Iris pigment epithelial cell (primary cell): Measurements from ENCODE around the gene TMEM60.
A peak's percentile ranks its signal among the peaks of the same experiment; 100 is the strongest.
"Not testable (repeated sequence)": the region's sequence is repeated elsewhere in the genome, so short reads cannot be mapped to it uniquely, and the experiment has no call there.

Experiments
- DNase-seq: peaks from one replicate; pipeline ENCODE4 v3.0.0-alpha.2; 2011; ENCODE audit warnings: low read depth

TMEM60 gene

GRCh38 chr7:77798394-77799077 lies at the start of gene TMEM60, which contains the start of gene PHTF2:
Gene TMEM60, minus strand, starts transcription at chr7:77798434. Its CDS starts 4,061 bp downstream, at chr7:77794373.
Gene PHTF2, plus strand, starts transcription at chr7:77798773.
- peak; percentile 100 for DNase-seq

DNA sequence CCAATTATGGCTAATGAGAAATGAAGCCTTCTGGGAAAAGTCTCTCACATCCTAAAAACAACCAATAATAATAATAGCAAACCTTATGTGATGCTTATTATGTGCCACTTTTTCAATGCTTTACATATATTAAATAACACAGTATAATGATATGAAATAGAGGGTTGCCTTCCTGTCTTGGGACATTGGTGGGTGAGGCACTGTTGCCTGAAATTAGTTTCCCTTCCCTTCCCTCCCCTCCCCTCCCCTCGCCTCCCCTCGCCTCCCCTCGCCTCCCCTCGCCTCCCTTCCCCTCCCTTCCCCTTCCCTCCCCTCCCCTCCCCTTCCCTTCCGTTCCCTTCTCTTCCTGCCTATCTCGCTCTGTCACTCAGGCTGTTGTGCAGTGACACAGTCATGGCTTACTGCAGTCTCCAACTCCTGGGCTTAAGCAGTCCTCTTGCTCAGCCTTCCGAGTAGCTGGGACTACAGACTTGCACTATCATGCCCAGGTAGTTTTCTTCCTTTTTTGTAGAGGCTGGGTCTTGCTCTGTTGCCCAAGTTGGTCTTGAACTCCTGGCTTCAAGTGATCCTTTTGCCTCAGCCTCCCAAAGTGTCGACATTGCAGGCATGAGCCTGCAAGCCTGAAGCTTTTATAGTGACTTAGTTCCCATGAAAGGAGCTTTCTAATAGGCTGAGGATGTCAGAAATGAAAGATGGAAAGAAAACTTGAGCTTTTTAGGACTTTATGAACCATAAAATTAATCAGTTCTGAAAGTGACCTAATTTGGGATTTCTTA lies 48.3 kb upstream of the TMEM60 start:
- no peak for DNase-seq

DNA sequence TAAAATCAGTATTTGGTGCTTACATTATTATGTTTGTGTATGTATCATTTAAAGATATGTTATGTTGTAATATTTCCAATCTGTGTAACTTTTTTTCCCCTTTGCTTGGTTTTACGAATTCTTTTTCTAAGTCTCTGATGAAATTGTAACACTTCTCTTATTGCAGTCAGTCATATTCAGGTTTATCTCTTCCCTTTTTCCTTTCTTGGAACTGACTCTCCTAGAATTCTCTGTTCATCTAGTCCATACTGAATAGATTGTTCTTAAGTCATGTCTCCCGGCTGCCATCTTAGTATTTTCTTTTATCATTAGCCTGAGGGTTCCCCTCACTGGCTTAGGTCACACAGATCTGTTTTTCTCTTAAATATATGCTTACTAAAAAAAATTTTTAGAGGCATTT lies 45.0 kb upstream of the TMEM60 start:
- DNase-seq, result no peak

DNA sequence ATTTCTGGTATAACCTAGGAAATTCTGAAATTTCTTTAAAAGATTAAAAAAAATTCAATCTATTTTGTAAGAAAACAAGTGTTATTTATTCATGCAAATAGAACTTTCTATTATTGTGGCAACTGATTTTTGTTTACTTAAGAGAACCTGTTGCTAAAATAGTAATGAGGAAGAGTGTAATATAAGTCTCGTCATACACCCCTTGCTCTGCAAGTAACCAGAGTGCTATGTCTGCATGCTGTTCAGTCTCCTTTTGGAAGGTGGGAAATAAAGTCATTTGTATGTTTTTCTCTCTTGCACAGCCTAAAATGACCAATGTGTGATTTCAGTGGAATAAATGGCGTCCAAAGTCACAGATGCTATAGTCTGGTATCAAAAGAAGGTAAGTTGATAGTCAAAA lies 41.7 kb upstream of the TMEM60 start:
- no peak for DNase-seq

GRCh38 chr7:77838929-77839491 lies 40.8 kb upstream of the TMEM60 start:
- no peak for DNase-seq

DNA sequence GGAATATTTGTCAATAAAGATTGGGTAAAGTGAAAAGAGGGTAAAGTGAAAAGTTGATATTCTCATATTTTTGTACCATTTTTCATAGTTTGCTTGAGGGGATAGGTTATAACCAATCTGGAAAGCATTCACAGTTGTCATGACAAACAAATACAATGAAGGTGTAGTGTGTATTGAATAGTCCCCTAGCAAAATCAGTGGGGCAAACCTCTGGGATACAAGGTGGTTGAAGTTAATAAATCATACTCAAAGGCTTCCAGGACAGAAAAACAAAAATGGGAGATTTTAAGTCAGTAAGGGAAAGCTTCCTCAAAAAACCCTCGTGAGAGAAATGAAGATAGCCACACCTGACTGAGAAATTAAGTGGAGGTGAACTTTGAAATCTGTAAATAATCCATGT lies 39.7 kb upstream of the TMEM60 start:
- no peak for DNase-seq

GRCh38 chr7:77837275-77837674 lies 39.0 kb upstream of the TMEM60 start:
- no peak for DNase-seq

GRCh38 chr7:77836425-77836824 lies 38.2 kb upstream of the TMEM60 start:
- not testable (repeated sequence) for DNase-seq

DNA sequence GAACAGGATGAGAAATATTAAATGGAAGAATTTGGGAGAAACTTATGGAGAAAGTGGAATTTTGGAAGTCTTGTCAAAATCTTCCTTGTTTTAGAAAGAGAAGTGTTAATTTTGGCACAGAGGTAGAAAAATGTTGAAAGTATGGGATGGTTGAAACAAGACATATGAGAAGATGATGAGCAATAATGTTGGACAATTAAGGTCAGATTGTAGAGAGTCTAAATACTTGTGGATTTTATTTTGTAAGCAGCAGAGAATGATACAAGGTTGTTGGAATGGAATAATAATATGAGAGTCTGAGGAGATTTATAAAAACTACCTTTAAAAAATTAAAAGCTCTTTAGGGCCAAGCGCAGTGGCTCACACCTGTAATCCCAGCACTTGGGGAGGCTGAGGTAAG lies 34.9 kb upstream of the TMEM60 start:
- DNase-seq, result peak; percentile 30

GRCh38 chr7:77831953-77832352 lies 33.7 kb upstream of the TMEM60 start:
- no peak for DNase-seq

GRCh38 chr7:77831481-77831880 lies 33.2 kb upstream of the TMEM60 start:
- no peak for DNase-seq

DNA sequence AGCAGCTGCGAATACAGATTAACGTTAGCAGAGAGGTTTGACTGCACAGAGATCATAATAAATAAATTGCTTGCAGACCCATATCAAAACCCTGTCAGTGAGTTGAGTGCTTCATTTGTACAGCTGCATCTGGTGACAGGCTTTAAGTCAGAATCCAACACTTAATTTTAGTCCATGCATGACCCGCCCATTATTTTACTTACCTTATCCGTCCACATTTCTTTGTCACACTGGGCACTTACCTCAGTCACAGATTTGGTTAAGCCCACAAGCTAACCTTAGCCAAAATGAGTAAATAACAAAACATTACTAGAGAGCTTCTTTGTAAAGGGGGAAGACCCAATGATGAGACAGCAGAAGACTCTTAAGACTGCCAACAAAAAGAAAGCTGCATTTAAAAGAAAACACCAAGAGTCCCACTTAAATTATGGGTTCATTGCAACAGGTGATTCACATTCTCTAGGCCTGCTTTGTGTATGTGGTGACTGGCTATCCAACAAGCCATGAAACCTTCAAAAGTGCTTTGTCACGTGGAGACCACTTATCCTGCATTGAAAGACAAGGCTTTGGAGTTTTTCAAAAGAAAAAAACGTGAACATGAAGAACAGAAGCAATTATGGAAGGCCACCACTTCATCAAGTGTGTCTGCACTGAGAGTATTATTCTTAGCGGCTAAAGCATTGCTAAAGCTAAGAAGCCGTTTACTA lies 32.6 kb upstream of the TMEM60 start:
- no peak for DNase-seq

DNA sequence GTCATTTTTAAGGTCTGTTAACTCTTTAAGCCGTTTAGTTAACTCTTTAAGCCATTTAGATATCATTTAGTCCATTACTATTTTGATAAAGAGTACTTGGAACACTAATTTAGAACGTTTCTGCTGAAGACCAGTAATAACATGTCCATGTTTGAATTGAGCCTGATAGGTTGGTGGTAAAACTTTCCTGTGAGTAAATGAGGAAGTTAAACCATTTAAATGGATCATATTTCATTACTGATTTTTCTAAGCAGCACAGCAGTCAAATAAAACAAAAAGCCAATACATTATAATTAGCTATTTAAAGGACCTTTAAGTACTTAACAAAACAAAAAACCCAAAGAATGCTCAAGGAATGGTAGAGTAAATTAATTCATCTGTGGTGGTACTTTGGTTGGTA lies 29.8 kb upstream of the TMEM60 start:
- DNase-seq, result no peak

GRCh38 chr7:77826300-77826699 lies 28.1 kb upstream of the TMEM60 start:
- DNase-seq, result no peak

GRCh38 chr7:77825131-77825530 lies 26.9 kb upstream of the TMEM60 start:
- no peak for DNase-seq

GRCh38 chr7:77824636-77825035 lies 26.4 kb upstream of the TMEM60 start:
- no peak for DNase-seq

DNA sequence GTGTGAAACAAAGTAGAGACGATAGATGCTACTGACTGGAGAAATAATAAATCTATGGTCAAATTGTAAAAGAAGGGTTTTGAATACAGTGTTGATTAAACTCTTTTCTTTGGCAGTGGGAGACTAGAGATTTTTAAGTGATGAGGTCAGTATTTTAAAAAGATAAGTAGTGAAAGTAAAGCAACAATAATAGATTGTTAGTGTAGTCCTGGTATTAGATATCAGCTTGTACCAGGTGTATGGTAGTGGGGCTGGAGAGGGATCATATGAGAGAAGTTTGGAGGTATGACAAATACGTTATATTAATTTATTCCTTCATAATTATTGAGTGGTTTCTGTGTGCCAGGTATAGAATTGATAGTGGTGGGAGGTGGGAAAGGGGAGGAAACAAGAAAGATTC lies 25.6 kb upstream of the TMEM60 start:
- DNase-seq, result no peak

- no peak for DNase-seq
These were observed 24.0 kb upstream of the TMEM60 start for GRCh38 chr7:77822269-77822668.

GRCh38 chr7:77820967-77821366 lies 22.7 kb upstream of the TMEM60 start:
- no peak for DNase-seq

DNA sequence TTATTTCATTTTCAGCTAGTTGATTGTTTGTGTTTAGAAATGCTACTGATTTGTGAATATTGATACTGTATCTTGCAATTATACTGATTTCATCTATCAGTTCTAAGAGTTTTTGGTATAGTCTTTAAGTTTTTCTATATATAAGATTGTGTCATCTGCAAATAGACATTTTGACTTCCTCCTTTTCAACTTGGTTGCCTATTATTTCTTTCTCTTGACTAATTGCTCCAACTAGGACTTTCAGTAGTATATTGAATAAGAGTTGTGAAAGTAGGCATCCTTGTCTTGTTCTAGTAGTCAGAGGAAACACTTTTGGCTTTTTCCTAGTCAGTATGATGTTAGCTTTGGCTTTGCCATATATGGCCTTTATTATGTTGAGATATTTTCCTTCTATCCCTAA lies 20.8 kb upstream of the TMEM60 start:
- no peak for DNase-seq

DNA sequence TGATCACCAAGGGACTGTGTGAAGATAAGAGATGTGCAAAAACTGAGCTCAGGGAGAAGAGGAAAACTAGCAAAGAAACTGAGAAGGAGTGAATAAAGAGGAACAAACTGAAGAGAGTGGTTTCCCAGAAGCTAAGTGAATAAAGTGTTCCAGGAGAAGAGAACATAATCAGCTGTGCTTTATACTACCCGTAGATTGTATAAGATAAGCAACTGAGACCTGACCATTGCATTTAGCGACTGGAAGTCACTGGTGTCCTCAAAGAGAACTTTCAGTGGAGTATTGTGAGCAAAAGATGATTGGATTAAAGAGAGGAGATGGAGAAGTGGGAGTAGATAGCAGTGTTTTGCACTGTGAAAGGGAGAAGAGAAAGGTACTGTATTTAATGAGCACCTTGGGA lies 14.9 kb upstream of the TMEM60 start:
- no peak for DNase-seq

- DNase-seq, result peak; percentile 83
These were observed 14.1 kb upstream of the TMEM60 start for GRCh38 chr7:77812290-77812685.
